ENCODE results near the gene TSPO2. TPM values are rescaled to one million over a fixed set of nuclear protein-coding genes. Genes with fewer than 3 reads are reported as not detected.

TSPO2 gene
- total RNA-seq, 1 donor from 2014 or later: not detected

DNA sequence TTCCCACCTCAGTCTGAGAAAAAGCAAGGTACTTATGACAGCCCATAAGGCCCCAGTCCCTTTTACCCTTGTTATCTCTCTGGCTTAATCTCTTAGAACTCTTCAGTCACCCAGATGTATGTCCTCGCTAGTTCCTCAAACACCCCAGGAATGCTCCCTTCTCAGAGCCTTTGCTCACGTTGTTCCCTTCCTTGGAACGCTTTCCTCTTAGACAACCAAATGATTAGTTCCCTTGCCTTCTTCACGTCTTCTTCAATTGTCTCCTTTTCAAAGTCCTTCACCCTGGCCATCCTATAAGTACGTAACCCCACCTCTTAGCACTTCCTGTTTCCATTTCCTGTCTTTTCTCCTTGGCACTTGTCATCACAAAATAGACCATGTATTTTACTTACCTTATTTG is 9.6 kb downstream of the TSPO2 start:
- H3K36me3 Mint-ChIP-seq: peaks cover 1% of the 10 kb centered on the region
- no peaks in the 10 kb centered on the region for H3K9me3 Mint-ChIP-seq
- peaks cover 15% of the 10 kb centered on the region for H3K4me1 ChIP-seq
- no peak overlapping the region for H3K9ac ChIP-seq
- TF ChIP-seq EZH2phosphoT487 (IDR thresholded peaks at IDR 0.05): no peak
- TF ChIP-seq, protein P1, sequence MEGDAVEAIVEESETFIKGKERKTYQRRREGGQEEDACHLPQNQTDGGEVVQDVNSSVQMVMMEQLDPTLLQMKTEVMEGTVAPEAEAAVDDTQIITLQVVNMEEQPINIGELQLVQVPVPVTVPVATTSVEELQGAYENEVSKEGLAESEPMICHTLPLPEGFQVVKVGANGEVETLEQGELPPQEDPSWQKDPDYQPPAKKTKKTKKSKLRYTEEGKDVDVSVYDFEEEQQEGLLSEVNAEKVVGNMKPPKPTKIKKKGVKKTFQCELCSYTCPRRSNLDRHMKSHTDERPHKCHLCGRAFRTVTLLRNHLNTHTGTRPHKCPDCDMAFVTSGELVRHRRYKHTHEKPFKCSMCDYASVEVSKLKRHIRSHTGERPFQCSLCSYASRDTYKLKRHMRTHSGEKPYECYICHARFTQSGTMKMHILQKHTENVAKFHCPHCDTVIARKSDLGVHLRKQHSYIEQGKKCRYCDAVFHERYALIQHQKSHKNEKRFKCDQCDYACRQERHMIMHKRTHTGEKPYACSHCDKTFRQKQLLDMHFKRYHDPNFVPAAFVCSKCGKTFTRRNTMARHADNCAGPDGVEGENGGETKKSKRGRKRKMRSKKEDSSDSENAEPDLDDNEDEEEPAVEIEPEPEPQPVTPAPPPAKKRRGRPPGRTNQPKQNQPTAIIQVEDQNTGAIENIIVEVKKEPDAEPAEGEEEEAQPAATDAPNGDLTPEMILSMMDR (IDR thresholded peaks at IDR 0.05): no peak
- TF ChIP-seq EZH2 (IDR thresholded peaks at IDR 0.05): no peak
- no peaks in the 10 kb centered on the region for H3K79me2 ChIP-seq (ENCODE audit: low read depth)
- H4K20me1 ChIP-seq (ENCODE audit: low read depth): no peaks in the 10 kb centered on the region
- no peak overlapping the region for H3K4me3 ChIP-seq
- no peak overlapping the region for H3K4me2 ChIP-seq
- H3K36me3 ChIP-seq: no peaks in the 10 kb centered on the region
- H2AFZ ChIP-seq (replicated peaks): no peak overlapping the region
- DNase-seq (ENCODE audit: low spot score): no peak
- no peaks in the 10 kb centered on the region for H3K9me3 ChIP-seq (ENCODE audit: low read depth)
- H3F3A ChIP-seq (ENCODE audit: low read depth): no peaks in the 10 kb centered on the region
- no peak overlapping the region for H3K4me3 Mint-ChIP-seq
- peaks cover 3% of the 10 kb centered on the region for H3K27me3 Mint-ChIP-seq (ENCODE audit: insufficient read depth, low read depth)
- peak overlapping the region; percentile 5 for H3K27ac Mint-ChIP-seq
- no peaks in the 10 kb centered on the region for H3K27me3 ChIP-seq
- H3K27ac ChIP-seq: no peak overlapping the region
- H3K4me1 Mint-ChIP-seq: peaks cover 11% of the 10 kb centered on the region

DNA sequence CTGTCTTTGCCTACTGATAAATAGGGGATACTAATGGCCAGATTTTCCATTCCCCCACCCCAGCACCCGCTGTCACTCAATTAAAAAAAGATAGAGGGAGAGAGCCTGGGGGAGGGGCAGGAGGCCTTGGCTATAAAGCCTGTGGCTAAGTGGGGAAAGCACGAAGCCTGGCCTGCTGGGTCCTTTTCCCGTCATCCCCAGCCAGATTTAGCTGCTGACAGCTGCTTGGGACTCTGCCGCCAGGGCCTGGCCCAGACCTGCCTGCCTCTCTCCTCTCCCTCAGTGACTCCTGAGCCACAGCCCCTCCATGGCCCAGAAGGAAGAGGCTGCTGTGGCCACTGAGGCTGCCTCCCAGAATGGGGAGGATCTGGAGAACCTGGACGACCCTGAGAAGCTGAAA is 10.8 kb downstream of the TSPO2 start, which contains the start of gene APOBEC2:
Gene APOBEC2 (plus strand): TSS at position 162 of the 400 bp plus-strand sequence. CDS start 146 bp downstream, at position 308.
- Mint-ChIP-seq H3K27me3 (ENCODE audit: insufficient read depth, low read depth) (peaks cover 2% of the 10 kb centered on the region), H3K36me3 (peaks cover 1% of the 10 kb centered on the region), H3K4me3 (no peak within 1 kb of the TSS), H3K9me3 (no peaks in the 10 kb centered on the region), H3K27ac (peak within 1 kb of the TSS; percentile 5), H3K4me1 (peaks cover 11% of the 10 kb centered on the region)
- no peak for TF ChIP-seq EZH2phosphoT487 (IDR thresholded peaks at IDR 0.05)
- no peak for TF ChIP-seq EZH2 (IDR thresholded peaks at IDR 0.05)
- TF ChIP-seq, protein P1 (IDR thresholded peaks at IDR 0.05): no peak
- Histone ChIP-seq H4K20me1 (ENCODE audit: low read depth) (no peaks in the 10 kb centered on the region), H3K4me1 (peaks cover 15% of the 10 kb centered on the region), H3K9me3 (ENCODE audit: low read depth) (no peaks in the 10 kb centered on the region), H3K36me3 (no peaks in the 10 kb centered on the region), H3K27me3 (no peaks in the 10 kb centered on the region), H3K9ac (no peak within 1 kb of the TSS), H3K27ac (no peak within 1 kb of the TSS), H3K4me2 (no peak within 1 kb of the TSS), H3K79me2 (ENCODE audit: low read depth) (no peaks in the 10 kb centered on the region), H3F3A (ENCODE audit: low read depth) (no peaks in the 10 kb centered on the region), H3K4me3 (no peak within 1 kb of the TSS), H2AFZ (replicated peaks) (no peak within 1 kb of the TSS)
- peak; percentile 17 for DNase-seq (ENCODE audit: low spot score)

GRCh38 chr6:41054511-41054910 is 12.2 kb downstream of the TSPO2 start:
- Mint-ChIP-seq H3K36me3 (peaks cover 5% of the 10 kb centered on the region), H3K27ac (no peak overlapping the region), H3K4me1 (peaks cover 8% of the 10 kb centered on the region), H3K9me3 (no peaks in the 10 kb centered on the region), H3K4me3 (no peak overlapping the region), H3K27me3 (ENCODE audit: insufficient read depth, low read depth) (peaks cover 2% of the 10 kb centered on the region)
- no peak overlapping the region for H3K9ac ChIP-seq
- peaks cover 14% of the 10 kb centered on the region for H3K4me1 ChIP-seq
- no peaks in the 10 kb centered on the region for H3K9me3 ChIP-seq (ENCODE audit: low read depth)
- H3K79me2 ChIP-seq (ENCODE audit: low read depth): no peaks in the 10 kb centered on the region
- no peak overlapping the region for H3K4me2 ChIP-seq
- no peaks in the 10 kb centered on the region for H4K20me1 ChIP-seq (ENCODE audit: low read depth)
- no peak overlapping the region for H2AFZ ChIP-seq (replicated peaks)
- no peak overlapping the region for H3K4me3 ChIP-seq
- H3K36me3 ChIP-seq: no peaks in the 10 kb centered on the region
- no peaks in the 10 kb centered on the region for H3K27me3 ChIP-seq
- no peak overlapping the region for H3K27ac ChIP-seq
- TF ChIP-seq EZH2 (IDR thresholded peaks at IDR 0.05): no peak
- TF ChIP-seq, protein P1 (IDR thresholded peaks at IDR 0.05): no peak
- no peak for TF ChIP-seq EZH2phosphoT487 (IDR thresholded peaks at IDR 0.05)
- no peaks in the 10 kb centered on the region for H3F3A ChIP-seq (ENCODE audit: low read depth)
- no peak for DNase-seq (ENCODE audit: low spot score)

Measured in neural progenitor cell (in vitro differentiated cells).